HEK293T (cell line): ENCODE data around the gene GZMH.

Experiments used
- CTCF ChIA-PET: fragments of 350-600 bp; formaldehyde crosslinking; extraction: SDS; loops from one replicate; lab custom pipeline; 2021; ENCODE audit warnings: antibody characterized with exemption, inconsistent platforms; lab: Yijun Ruan, JAX
- POLR2A ChIA-PET: fragments of 350-600 bp; formaldehyde crosslinking; extraction: SDS; loops from one replicate; lab custom pipeline; 2020; ENCODE audit warnings: antibody characterized with exemption, inconsistent platforms; lab: Yijun Ruan, JAX
- DNase-seq: peaks from one replicate; pipeline ENCODE4 v3.0.0; 2012; ENCODE audit warnings: mixed read lengths; ENCODE audit errors: extremely low spot score
- ARNT ChIP-seq: fragments of 450-650 bp; IDR thresholded peaks from 2 replicates; pipeline ENCODE4 v1.6.1; 2017; ENCODE audit warnings: mild to moderate bottlenecking
- CTBP1 ChIP-seq: fragments of 450-650 bp; IDR thresholded peaks from 2 replicates; pipeline ENCODE4 v1.6.1; 2016; ENCODE audit warnings: borderline replicate concordance
- ELF4 ChIP-seq: fragments of 450-650 bp; IDR thresholded peaks from 2 replicates; pipeline ENCODE4 v1.6.1; 2017; ENCODE audit warnings: antibody characterized with exemption
- FOXA1 ChIP-seq: fragments of 450-650 bp; IDR thresholded peaks from 2 replicates; pipeline ENCODE4 v1.6.1; 2016; ENCODE audit warnings: mild to moderate bottlenecking
- FOXK2 ChIP-seq: fragments of 450-650 bp; IDR thresholded peaks from 2 replicates; pipeline ENCODE4 v1.6.1; 2016; ENCODE audit warnings: mild to moderate bottlenecking
- HDGF ChIP-seq: fragments of 450-650 bp; IDR thresholded peaks from 2 replicates; pipeline ENCODE4 v1.6.1; 2017; ENCODE audit warnings: antibody characterized with exemption, borderline replicate concordance
- L3MBTL2 ChIP-seq: fragments of 450-650 bp; conservative IDR thresholded peaks from 2 replicates; pipeline ENCODE4 v1.6.1; 2016; ENCODE audit warnings: mild to moderate bottlenecking
- LEF1 ChIP-seq: fragments of 450-650 bp; IDR thresholded peaks from 2 replicates; pipeline ENCODE4 v1.6.1; 2017; ENCODE audit warnings: mild to moderate bottlenecking, borderline replicate concordance
- NFRKB ChIP-seq: fragments of 450-650 bp; IDR thresholded peaks from 2 replicates; pipeline ENCODE4 v1.6.1; 2016; ENCODE audit warnings: mild to moderate bottlenecking, moderate library complexity
- SP1 ChIP-seq: fragments of 450-650 bp; IDR thresholded peaks from 2 replicates; pipeline ENCODE4 v1.6.1; 2017
- SUZ12 ChIP-seq: fragments of 450-650 bp; IDR thresholded peaks from 2 replicates; pipeline ENCODE4 v1.6.1; 2016; ENCODE audit warnings: mild to moderate bottlenecking
- ZNF384 ChIP-seq: fragments of 450-650 bp; IDR thresholded peaks from 2 replicates; pipeline ENCODE4 v1.6.1; 2016
- TF ChIP-seq, protein P1 (sequence below): fragments of 450-650 bp; IDR thresholded peaks from 2 replicates; pipeline ENCODE4 v1.6.1; 2016

GZMH gene

DNA sequence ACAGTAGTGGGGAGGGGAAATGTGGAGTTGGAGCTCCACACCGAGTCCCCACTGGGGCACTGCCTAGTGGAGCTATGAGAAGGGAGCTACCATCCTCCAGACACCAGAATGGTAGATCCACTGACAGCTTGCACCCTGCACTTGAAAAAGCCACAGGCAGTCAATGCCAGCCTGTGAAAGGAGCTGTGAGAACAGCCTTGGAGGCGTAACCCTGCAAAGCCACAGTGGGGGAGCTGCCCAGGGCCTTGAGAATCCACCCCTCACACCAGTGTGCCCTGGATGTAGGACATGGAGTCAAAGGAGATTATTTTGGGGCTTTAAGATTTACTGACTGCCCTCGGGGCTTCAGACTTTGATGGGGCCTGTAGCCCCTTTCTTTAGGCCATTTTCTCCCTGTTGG lies 46.0 kb downstream of the GZMH start:
- TF ChIP-seq LEF1 (no peak), ARNT (no peak), FOXA1 (no peak), SP1 (no peak), SUZ12 (no peak), FOXK2 (no peak), HDGF (no peak), L3MBTL2 (no peak), ZNF384 (no peak)
- TF ChIP-seq, protein P1, sequence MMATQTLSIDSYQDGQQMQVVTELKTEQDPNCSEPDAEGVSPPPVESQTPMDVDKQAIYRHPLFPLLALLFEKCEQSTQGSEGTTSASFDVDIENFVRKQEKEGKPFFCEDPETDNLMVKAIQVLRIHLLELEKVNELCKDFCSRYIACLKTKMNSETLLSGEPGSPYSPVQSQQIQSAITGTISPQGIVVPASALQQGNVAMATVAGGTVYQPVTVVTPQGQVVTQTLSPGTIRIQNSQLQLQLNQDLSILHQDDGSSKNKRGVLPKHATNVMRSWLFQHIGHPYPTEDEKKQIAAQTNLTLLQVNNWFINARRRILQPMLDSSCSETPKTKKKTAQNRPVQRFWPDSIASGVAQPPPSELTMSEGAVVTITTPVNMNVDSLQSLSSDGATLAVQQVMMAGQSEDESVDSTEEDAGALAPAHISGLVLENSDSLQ = no peak
- POLR2A ChIA-PET = no interaction called here
- CTCF ChIA-PET = no interaction called here
- DNase-seq = no peak

DNA sequence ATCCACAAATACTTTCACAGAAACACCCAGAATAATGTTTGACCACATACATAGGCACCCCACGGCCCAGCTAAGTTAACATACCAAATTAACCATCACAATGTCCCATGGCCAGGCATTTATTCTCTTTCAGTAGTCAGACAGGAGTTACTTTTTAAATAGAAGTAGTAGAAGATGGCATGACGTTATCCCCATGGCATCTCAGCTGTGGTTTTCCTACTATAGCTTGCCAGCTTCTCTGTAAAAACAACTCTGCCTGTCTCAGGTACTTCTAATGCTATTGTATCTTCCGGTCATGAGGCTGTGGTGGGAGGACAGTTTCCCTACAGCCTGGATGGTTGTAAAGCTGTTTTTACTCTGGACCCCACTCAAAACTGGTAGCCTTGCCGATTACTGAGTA lies 52.7 kb downstream of the GZMH start:
- DNase-seq = no peak
- ChIA-PET CTCF (no interaction called here), POLR2A (no interaction called here)
- TF ChIP-seq NFRKB = no peak
- TF ChIP-seq, protein P1 = no peak
- no peak for TF ChIP-seq ELF4
- TF ChIP-seq LEF1 = no peak
- no peak for TF ChIP-seq CTBP1
- no peak for TF ChIP-seq HDGF
- TF ChIP-seq L3MBTL2 = no peak
- TF ChIP-seq SUZ12 = no peak
- no peak for TF ChIP-seq FOXK2
